ENCODE measurements around the gene CNIH3. TPM values are rescaled to one million over a fixed set of nuclear protein-coding genes. Genes with fewer than 3 reads are reported as not detected.
"Not testable (repeated sequence)": the region's sequence is repeated elsewhere in the genome, so short reads cannot be mapped to it uniquely, and the experiment has no call there.

The CNIH3 gene
- total RNA-seq, 1 donor from 2014 or later, result 1.5 TPM

DNA sequence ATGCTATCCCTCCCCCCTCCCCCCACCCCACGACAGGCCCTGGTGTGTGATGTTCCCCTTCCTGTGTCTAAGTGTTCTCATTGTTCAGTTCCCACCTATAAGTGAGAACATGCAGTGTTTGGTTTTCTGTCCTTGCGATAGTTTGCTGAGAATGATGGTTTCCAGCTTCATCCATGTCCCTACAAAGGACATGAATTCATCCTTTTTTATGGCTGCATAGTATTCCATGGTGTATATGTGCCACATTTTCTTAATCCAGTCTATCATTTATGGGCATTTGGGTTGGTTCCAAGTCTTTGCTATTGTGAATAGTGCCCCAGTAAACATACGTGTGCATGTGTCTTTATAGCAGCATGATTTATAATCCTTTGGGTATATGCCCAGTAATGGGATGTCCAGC, 70.0 kb downstream of the CNIH3 start:
- DNase-seq (ENCODE audit: low read depth in 2 of 2), result not testable (repeated sequence)

DNA sequence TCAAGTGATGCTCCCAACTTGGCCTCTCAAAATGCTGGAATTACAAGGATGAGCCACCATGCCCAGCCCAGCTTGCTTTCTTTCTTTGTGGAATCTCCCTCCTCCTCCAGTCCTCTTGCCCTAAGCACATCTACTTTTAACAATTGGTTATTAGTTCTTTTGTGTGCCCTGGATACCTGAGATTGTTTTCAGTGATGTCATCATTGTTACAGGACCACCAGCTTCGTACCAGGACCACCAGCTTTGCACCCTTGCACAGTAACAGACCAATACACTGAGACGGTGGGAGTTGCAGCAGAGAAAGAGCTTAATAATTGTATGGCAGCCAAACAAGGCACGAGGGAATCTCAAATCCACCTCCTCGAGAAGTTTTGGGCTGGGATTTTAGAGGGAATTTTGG, 71.3 kb downstream of the CNIH3 start:
- no peak for DNase-seq (ENCODE audit: low read depth in 2 of 2)

DNA sequence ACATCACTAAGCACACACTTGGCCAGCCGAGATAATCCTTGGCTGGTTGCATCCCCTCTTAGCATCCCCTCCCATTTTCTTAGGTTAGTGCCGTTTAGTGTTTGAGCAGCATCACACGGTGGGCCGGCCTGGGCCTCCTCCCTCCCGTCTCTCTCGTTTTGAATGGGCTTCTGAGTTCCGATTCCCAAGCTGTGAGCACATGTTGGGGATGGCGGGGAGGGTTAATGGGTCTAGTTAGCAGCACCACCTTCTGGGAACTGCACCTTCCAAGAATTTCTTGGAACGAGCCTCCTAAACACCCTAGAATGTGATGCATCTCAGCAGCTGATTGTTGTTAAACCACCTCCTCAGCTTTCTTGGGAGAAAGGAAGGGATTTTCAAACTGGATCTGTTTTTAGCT, 73.3 kb downstream of the CNIH3 start:
- DNase-seq (ENCODE audit: low read depth in 2 of 2), result no peak

DNA sequence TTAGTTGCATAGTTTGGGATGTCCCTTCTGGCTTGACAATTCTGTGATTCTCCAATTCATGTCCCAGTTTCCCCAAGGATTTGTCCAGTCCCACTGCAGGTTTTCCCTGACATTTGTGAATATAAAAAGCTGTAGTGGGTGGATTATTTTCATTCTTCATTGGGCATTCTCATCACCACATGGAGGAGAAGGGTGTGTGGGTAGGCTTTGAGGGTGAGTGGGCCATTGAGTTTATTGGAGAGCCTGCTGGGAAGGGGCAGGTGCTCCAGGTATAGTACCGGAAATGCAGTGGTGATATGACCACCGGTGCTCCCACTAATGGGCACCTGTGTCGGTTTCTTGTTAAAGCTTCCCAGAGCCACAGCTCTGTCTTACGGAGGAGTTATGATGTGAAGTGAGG, 74.5 kb downstream of the CNIH3 start:
- DNase-seq (ENCODE audit: low read depth in 2 of 2), result no peak

DNA sequence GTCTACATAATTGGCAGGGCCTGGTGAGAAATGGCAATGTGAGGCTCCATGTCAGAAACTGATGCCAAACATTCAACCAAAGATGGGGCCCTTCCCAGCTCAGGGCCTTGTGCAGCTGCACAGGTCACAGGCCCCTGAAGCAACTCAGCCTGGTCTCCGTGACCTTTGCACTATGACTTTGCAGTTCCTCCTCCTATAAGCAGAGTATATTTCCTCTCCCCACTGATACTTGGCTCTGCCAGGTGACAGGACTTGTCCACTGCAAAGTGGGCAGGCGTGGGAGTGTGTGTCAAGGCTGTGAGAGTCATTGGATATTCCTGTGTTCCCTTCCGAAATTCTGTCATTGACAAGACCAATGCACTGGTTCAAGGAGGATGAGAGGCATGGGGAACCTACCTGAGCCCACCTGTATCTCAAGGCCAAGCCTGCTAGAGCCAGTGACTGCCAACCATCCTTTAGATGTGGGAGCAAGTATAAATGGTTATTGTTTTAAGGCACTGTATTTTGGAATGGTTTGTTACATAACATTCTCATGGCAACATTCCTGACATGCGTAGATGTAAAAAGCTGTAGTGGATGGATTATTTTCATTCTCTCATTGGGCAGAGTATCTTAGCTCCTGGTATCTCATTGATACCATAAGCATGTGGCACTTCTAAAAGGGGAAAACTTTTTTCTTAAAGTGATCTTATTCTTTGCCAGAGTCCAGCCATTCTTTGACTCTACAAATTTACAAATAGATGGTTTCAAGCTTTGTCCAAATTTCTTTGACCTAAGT, 75.2 kb downstream of the CNIH3 start:
- DNase-seq (ENCODE audit: low read depth in 2 of 2), result no peak

DNA sequence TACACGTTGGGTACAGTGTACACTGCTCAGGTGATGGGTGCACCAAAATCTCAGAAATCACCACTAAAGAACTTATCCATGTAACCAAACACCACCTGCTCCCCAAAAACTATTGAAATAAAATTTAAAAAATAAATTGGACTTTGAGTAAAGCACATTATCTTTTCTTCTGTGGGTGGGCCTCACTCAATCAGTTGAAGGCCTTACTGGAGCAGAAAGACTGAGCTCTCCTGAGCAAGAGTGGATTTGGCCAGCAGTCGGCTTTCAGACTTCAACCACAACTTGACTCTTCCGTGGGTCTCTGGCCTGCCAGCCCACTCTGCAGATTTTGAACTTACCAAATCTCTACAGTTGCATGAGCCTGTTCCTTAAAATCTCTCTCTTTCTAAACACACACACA, 78.9 kb downstream of the CNIH3 start:
- no peak for DNase-seq (ENCODE audit: low read depth in 2 of 2)

DNA sequence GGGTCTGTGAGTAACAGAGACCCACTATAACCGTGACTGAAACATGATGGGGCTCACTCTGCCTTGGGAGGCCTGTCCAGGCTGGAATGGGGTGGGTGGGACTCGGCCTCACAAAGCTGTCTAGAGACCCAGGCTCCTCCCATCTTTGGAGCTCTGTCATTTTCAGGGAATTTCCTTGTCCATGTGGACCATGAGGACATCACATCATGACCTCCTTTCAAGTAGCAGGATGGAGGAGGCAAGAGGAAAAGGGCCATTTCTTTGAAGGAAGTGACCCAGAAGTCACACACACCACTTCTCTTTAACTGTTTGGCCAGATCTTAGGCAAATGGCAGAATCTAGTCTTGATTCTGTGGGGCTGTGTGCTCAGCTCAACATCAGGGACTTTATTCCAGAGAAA, 79.9 kb downstream of the CNIH3 start:
- no peak for DNase-seq (ENCODE audit: low read depth in 2 of 2)

DNA sequence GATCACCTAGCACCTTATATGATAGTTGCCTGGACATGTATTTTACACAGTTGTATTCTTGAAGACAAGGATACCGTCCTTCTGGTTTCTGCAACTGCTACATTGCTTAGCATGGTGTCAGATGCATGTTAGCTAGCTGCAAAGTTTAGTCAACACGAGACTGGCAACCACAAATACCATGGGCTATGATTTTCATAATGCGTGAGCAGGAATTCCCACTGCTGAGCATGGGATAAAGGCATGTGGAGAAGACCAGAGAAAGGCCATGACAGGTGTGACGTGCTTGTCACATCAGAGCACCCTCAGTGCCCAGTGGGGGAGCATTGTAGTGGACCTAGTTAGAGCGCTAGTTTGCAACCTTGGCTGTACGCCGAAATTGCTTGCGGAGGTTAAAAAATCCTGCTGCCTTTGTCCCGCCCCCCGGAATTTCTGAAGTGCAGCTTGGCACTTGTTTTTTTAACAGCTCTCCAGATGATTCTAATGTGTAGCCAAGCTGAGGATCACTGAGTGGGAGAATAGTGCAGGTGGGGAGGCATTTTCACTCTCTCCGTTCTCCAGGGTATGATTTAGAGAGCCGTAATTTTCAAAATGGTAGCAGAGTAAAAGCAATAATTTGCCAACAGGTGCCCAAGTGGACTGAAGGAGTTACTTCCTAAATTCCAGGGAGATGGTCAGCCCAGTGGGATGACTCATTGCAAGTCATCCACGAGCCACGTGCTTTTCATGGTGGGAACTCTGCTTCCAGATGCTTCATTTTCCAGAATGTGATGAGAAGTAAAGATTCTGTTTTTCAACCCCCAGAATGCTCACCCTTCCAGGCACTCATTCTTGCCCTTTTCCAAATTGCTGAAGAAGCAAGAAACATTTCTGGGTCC, 81.0 kb downstream of the CNIH3 start:
- no peak for DNase-seq (ENCODE audit: low read depth in 2 of 2)

DNA sequence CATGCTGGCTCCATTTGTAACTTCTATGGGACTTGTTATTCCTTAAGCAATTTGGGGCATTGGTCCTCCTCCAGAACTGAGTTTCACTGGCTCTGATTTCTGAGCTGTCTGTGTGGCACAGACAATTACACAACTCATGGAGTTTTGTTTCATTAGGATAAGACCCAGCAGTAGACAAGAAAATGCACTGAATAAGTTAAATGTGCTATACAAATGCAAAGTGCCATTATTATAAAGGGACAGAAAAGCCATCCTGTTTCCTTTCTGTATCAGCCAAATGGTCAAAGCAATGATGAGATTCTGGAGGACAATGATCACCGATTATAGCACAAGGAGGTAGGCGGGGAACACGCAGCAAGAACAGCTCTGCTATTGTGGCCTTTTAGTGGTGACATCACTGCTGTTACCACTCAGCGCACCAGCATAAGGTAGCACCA, 81.9 kb downstream of the CNIH3 start:
- no peak for DNase-seq (ENCODE audit: low read depth in 2 of 2)

DNA sequence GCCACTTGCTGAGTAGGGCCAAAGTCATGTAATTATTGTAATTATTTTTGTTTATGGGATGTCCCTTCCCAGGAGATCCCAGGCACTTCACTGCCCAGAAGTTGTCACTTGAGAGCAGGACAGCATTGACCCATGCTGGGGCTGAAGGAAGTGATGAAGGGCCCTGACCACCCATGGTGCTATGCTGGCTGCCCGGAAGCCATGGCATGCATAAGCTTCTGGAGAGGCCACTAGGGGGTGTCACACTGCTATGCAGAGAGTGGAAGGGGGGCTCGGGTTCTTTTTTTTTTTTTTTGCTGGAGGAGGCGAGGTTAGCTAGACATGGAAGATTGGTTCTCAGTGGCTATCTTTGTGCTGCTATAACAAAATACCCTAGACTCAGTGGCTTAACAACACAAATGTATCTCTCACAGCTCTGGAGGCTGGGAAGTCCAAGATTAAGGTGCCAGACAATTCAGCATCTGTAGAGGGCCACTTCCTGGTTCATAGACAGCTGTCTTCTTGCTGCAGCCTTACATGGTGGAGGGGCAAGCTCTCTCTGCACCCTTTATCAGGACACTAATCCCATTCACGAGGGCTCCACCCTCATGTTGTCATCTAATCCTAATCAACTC, 84.9 kb downstream of the CNIH3 start:
- peak in 1 of 2 donors; percentile 7 for DNase-seq (ENCODE audit: low read depth in 2 of 2)

DNA sequence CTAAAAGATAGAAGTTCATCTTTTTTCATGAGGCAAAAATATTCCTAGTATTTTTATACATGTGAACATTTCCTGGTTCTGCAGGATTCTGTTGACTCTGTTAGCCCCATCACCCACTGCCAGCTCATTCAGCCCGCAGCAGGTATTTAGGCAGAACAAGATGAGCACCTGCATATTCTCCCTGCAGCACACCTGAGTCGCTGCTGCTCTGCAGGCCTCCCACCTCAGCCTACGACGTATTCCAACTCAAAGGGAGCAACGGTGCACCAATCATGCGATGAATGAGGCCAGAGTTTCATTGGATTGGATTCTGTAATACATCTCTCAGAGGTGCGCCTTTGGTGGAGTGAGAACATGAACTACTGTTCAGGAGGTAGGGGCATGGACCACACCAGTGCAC, 87.6 kb downstream of the CNIH3 start:
- DNase-seq (ENCODE audit: low read depth in 2 of 2), result no peak

DNA sequence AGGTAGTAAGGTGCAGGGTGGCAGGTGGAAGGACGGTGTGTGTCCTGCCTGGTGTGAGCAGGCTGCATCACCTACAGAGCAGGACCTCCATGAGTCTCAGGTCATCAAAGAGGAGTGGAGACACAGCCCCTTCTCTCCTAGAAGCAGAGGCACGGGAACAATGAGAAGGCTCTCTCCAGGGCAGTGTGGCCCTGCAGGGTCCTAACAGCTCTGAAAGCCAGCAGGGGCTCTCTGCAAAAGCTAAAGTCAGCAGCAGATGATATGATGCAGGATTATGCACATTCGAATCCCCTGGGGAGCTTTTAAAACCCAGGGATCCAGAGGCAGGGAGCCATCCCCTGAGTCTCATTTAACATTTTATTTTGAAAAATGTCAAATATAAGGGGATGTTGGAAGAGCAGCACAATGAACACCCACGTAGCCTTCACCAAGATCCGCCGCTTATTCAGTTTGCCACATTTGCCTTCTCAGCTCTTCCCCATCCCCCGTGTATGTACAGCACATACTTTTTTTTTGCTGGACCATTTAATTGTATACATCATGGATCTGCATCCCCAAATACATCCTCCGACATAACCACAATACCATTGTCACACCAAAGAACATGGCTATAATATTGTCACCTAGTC, 88.1 kb downstream of the CNIH3 start:
- no peak for DNase-seq (ENCODE audit: low read depth in 2 of 2)

DNA sequence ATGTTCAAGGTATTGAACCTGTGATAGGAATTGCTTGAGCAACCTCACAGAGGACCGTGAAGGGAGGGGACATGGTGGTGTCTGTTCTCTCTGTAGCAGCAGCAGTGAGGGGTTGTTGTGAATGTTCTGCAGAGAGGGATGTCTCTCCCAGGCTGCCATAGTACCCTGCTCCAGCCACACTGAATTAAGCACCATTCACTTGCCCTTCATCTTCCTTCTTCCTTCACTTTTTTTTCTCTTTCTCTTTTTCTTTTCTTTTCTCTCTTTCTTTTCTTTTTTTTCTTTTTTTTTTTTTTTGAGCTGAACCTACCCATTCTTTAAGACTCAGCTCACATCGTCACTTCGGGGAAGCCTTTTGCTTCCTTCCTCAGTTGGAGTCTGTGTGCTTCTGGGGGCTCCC, 89.5 kb downstream of the CNIH3 start:
- DNase-seq (ENCODE audit: low read depth in 2 of 2), result no peak

DNA sequence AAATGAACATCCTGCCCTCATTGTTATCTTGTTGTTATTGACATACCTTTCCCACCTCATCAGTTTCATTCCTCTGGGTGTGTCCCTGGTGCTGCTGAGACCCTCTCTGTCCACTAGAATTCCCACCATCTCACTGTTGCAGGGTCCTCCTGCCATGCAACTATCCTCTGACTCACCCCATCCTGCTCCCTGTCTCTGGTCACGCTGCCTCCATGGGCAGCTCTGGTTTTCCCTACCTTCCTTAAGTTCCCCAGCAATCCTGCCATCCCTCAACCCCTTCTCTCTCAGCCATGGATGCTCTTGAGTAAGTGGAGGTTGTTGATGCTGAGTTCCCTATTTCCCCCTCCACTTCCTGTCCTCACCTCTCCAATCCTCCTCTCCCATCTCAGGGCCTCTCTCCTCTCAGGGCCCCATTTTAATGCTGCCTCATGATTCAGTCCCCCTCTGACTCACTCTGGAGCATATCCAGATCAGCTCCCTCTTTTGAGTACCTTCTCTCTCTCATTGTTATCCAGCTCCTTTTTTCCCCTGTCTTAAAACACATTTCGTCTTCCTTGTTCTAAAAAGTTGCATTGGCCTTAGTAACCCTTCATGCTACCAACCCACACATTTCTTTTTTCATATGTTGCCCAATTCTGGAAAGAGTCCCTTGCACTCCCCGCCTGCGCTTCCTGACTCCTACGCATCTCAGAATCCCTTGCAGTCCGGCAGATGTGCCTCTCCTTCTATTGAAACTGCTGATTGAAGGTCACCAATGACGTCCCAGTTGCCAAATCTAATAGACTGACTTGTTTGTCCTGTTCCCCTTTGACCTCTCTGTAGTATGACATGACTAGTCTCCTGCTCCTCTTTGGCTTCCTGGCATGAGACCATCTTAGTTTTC, 92.0 kb downstream of the CNIH3 start:
- DNase-seq (ENCODE audit: low read depth in 2 of 2), result no peak

DNA sequence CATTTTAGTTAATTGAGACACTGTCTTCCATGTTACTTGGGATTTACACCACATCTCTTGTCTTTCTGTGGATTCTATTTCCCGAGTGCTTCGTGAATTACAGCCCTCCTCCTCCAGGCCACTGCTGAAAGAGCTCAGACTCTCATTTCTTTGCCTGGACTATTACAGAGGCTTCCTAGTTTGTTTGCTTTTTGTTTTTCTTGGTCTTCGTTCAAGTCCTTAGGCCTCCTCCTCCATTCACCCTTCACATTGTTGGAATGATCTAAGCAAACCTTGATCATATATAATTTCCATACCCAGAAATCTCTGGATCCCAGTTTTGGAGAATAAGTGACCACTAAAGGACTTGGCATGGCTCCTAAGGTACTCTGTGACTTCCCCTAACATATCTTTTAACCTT, 94.1 kb downstream of the CNIH3 start:
- no peak for DNase-seq (ENCODE audit: low read depth in 2 of 2)

DNA sequence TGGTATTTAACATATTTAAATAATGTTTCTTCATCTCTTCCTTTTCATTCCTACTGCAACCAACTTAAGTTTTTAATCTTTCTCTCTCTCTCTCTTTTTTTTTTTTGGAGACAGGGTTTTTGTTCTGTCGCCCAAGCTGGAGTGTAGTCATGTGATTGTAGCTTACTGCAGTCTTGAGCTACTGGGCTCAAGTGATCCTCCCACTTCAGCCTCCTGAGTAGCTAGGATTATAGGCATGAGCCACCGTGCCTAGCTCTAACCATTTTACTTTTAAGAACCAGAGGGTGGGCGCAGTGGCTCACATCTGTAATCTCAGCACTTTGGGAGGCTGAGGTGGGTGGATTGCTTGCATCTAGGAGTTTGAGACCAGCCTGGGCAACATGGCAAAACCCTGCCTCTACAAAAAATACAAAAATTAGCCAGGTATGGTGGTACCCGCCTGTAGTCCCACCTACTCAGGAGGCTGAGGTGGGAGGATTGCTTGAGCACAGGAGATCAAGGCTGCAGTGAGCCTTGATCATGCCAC, 95.2 kb downstream of the CNIH3 start:
- DNase-seq (ENCODE audit: low read depth in 2 of 2), result not testable (repeated sequence)

DNA sequence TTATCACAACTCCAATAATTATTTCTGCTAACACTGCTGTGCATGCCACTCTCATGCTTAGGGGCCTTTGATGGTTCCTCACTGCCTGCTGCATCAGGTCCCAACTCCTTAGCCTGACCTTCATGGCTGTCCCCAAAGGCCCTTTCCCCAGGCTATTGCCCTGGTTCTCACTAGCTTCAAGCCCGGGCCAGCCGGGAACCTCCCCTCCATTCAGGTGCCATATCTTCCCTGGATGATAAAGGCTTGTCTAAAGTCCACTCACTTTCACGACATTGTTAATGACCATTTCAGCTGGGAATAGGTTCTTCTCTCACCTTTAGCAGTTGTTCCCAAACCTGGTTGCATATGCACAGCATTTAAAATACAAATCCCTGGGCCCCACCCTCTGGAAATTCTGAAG, 95.8 kb downstream of the CNIH3 start:
- no peak for DNase-seq (ENCODE audit: low read depth in 2 of 2)

DNA sequence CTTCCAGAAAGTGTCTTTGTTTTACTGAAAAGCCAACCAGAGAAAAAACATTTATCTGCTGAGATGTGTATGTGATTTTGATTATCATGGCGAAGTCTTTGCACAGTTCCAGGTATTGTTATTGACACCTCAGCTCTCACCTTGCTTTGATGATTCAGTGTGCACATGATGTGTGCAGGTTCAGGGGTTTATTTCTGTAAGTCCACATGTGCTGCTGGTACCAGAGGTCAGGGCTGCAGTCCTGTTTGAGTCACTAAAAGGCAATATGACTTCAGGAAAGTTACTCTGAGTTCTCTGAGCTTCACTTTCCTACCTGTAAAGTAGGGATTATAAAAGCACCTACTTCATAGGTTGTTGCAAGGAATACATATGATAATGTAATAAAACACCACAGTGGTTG, 97.1 kb downstream of the CNIH3 start:
- DNase-seq (ENCODE audit: low read depth in 2 of 2), result no peak

DNA sequence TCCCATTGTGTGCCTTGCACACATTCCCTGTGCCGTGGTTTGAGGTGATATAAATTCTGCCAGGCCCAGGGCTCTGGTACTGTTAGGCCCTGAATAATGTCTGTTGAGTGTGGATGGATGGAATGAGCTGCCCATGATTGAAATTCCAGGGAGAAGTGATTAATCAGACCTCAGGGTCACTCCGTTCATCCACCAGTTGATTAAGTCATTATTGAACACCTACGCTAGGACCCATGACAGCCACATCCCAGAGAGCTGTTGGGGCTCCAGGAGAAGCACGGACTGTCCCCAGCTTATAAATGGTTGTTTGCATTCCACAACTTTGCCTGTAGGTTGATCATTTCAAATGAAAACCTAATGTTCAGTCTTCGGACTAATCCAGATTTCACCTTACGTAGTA, 98.4 kb downstream of the CNIH3 start:
- no peak for DNase-seq (ENCODE audit: low read depth in 2 of 2)

DNA sequence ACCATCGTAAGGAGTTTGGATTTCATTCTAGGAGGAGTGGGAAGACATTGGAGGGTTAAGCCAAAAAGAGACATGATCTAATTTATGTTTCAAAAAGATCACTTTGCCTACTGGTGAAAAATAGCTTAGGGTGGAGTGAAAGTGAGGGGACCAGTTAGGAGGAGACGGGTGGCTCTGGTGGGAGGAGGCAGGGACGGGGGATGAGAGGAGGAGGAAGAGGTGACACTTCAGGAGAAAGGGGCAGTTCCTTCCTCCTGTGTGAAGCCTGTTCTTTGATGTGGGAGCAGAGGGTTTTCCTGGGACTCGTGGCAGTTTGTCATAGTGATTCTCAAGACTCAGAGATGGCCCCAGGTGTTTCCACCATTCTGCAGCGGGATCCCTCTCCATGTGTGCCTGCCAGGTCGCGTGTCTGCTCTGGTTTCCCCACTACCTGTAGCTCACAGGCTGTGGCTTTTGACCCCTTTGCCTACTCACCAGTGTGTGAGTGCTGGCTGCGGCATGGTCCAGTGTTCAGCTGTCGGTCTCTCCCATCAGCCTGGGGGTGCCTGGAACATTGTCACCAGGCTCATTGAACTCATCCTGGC, 102.4 kb downstream of the CNIH3 start:
- DNase-seq (ENCODE audit: low read depth in 2 of 2), result no peak
